Neural cell (in vitro differentiated cells): ENCODE measurements around the gene MYF6. TPM values are rescaled to one million over a fixed set of nuclear protein-coding genes. Genes with fewer than 3 reads are reported as not detected.

Experiments used
- H2AFZ ChIP-seq: fragments of 200-600, 300-800 bp; sonication (generic), shearing (Covaris generic); 2 replicates; pipeline ENCODE4 v1.6.0; 2014; ENCODE audit warnings: low read depth, mild to moderate bottlenecking, antibody characterized with exemption, low read length, moderate library complexity
- H3F3A ChIP-seq: fragments of 200-600 bp; shearing (Covaris generic); 2 replicates; pipeline ENCODE4 v1.6.1; 2016; ENCODE audit warnings: mild to moderate bottlenecking, moderate library complexity, mixed read lengths, antibody characterized with exemption, low read length; ENCODE audit not compliant: insufficient read depth, poor library complexity, severe bottlenecking
- H3K27ac ChIP-seq: fragments of 200-600, 300-800 bp; sonication (generic), shearing (Covaris generic); 2 replicates; pipeline ENCODE4 v1.5.1; 2014; ENCODE audit warnings: mild to moderate bottlenecking, low read length, moderate library complexity
- H3K27me3 ChIP-seq: fragments of 300-800, 200-600 bp; sonication (generic), shearing (Covaris generic); 2 replicates; pipeline ENCODE4 v1.6.0; 2014; ENCODE audit warnings: mild to moderate bottlenecking, low read depth, low read length, moderate library complexity; ENCODE audit not compliant: insufficient read depth
- H3K36me3 ChIP-seq: fragments of 300-800, 200-600 bp; sonication (generic), shearing (Covaris generic); 2 replicates; pipeline ENCODE4 v1.5.1; 2014; ENCODE audit warnings: mild to moderate bottlenecking, antibody characterized with exemption, low read length, moderate library complexity; ENCODE audit not compliant: insufficient read depth
- H3K4me2 ChIP-seq: fragments of 300-800, 200-600 bp; sonication (generic), shearing (Covaris generic); 2 replicates; pipeline ENCODE4 v1.6.0; 2014; ENCODE audit warnings: mild to moderate bottlenecking, low read length
- H3K4me3 ChIP-seq: fragments of 300-800, 200-600 bp; sonication (generic), shearing (Covaris generic); 2 replicates; pipeline ENCODE4 v1.5.1; 2014; ENCODE audit warnings: mild to moderate bottlenecking, low read length, moderate library complexity
- H3K79me2 ChIP-seq: fragments of 200-600 bp; shearing (Covaris generic); replicated peaks from 2 replicates; pipeline ENCODE4 v1.6.0; 2014; ENCODE audit warnings: mild to moderate bottlenecking, low read length, moderate library complexity; ENCODE audit not compliant: insufficient read depth
- H3K9ac ChIP-seq: fragments of 300-800, 200-600 bp; sonication (generic), shearing (Covaris generic); 2 replicates; pipeline ENCODE4 v1.6.1; 2016; ENCODE audit warnings: mild to moderate bottlenecking, low read length, mixed read lengths
- H3K9me2 ChIP-seq: fragments of 200-600 bp; shearing (Covaris generic); 2 replicates; pipeline ENCODE4 v1.6.1; 2016; ENCODE audit warnings: mild to moderate bottlenecking, low read length, mixed read lengths; ENCODE audit not compliant: insufficient read depth
- H3K9me3 ChIP-seq: fragments of 200-600, 300-800 bp; sonication (generic), shearing (Covaris generic); 2 replicates; pipeline ENCODE4 v1.6.1; 2016; ENCODE audit warnings: mild to moderate bottlenecking, mixed run types, low read length, moderate library complexity, mixed read lengths
- H4K20me1 ChIP-seq: fragments of 200-600 bp; shearing (Covaris generic); 2 replicates; pipeline ENCODE4 v1.6.1; 2016; ENCODE audit warnings: mild to moderate bottlenecking, mixed run types; ENCODE audit not compliant: insufficient read depth
- EP300 ChIP-seq: fragments of 450-650 bp; conservative IDR thresholded peaks from 2 replicates; pipeline ENCODE4 v1.6.1; 2014; ENCODE audit warnings: antibody characterized with exemption, mild to moderate bottlenecking, moderate library complexity; ENCODE audit not compliant: poor library complexity, severe bottlenecking
- EZH2 ChIP-seq: fragments of 200-600, 300-800 bp; shearing (Covaris generic), sonication (generic); IDR thresholded peaks from 2 replicates; pipeline ENCODE4 v1.6.1; 2014; ENCODE audit warnings: antibody characterized with exemption, low read length, borderline replicate concordance, mild to moderate bottlenecking; ENCODE audit not compliant: insufficient read depth, poor library complexity, severe bottlenecking
- MXI1 ChIP-seq: fragments of 450-650 bp; conservative IDR thresholded peaks from 2 replicates; pipeline ENCODE4 v1.6.1; 2014; ENCODE audit warnings: antibody characterized with exemption, mild to moderate bottlenecking; ENCODE audit not compliant: poor library complexity, severe bottlenecking
- POLR2AphosphoS5 ChIP-seq: IDR thresholded peaks from 2 replicates; pipeline ENCODE4 v1.6.1; 2012
- RAD21 ChIP-seq: fragments of 450-650 bp; conservative IDR thresholded peaks from 2 replicates; pipeline ENCODE4 v1.6.1; 2014; ENCODE audit warnings: antibody characterized with exemption, mild to moderate bottlenecking, moderate library complexity
- SMC3 ChIP-seq: fragments of 450-650 bp; conservative IDR thresholded peaks from 2 replicates; pipeline ENCODE4 v1.6.1; 2014; ENCODE audit warnings: antibody characterized with exemption, mild to moderate bottlenecking, moderate library complexity; ENCODE audit not compliant: poor library complexity
- TAF1 ChIP-seq: IDR thresholded peaks from 2 replicates; pipeline ENCODE4 v1.6.1; 2012; ENCODE audit warnings: low read depth
- polyA plus RNA-seq: library from polyadenylated mRNA; depleted of rRNA; stranded (reverse); fragments of >200 nt; gene quantifications from 2 replicates; pipeline ENCODE4 v1.2.3, GENCODE V29; 2014
- TF ChIP-seq, protein P1 (sequence below): fragments of 450-650 bp; IDR thresholded peaks from 2 replicates; pipeline ENCODE4 v1.5.1; 2014; ENCODE audit warnings: antibody characterized with exemption, mild to moderate bottlenecking, moderate library complexity; ENCODE audit not compliant: poor library complexity, severe bottlenecking
- TF ChIP-seq, protein P2 (sequence below): IDR thresholded peaks from 2 replicates; pipeline ENCODE4 v1.6.1; 2012; ENCODE audit warnings: borderline replicate concordance

Gene MYF6
- polyA plus RNA-seq, 1 donor from 2014 or later: not detected

DNA sequence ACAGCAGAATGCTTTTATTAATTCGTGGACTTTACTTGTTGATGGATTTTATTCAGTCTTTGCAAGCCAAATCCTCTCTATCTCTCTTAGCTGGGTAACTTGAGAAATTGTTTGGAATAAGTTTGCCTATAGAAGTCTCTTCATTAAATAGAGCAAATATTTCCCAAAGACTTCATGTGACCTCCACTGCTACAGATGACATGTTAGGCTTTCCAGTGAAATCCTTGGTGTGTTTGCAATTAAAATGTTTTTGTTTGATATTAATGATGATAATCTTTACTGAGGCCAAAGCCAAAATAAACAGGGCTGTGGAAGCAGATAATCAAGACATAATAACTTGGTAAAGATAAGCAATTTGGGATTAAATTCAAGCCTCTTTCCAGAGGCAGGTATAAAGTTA lies 4.4 kb downstream of the MYF6 start:
- Histone ChIP-seq H3K79me2 (no peaks in the 10 kb centered on the region), H3F3A (no peaks in the 10 kb centered on the region), H2AFZ (no peak overlapping the region), H3K9me3 (no peaks in the 10 kb centered on the region), H3K27ac (no peak overlapping the region), H3K4me2 (no peak overlapping the region), H3K4me3 (no peak overlapping the region), H3K27me3 (peaks cover 48% of the 10 kb centered on the region), H3K9me2 (no peaks in the 10 kb centered on the region), H3K9ac (no peak overlapping the region), H3K36me3 (no peaks in the 10 kb centered on the region), H4K20me1 (no peaks in the 10 kb centered on the region)
- TF ChIP-seq MXI1: no peak
- no peak for TF ChIP-seq RAD21
- no peak for TF ChIP-seq EZH2
- no peak for TF ChIP-seq TAF1

DNA sequence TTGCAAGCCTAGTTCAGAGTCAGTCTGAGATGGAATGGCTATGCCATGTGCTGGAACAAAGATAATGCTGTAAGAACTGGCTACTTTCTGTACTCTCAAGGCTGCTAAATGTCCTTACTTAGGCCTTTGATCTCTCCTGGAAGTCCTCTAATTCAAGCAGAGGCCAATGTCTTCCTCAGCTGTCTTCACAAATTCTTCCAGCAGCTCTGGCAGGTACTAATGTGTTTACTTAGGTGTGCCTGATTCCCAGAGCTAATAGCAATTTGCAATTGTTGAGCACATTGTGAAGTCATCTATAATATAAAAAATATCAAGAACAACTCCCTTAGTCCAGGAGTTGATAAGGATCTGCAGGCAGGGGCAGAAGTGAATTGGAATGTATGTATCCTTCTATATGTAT lies 5.4 kb downstream of the MYF6 start:
- Histone ChIP-seq H2AFZ (no peak overlapping the region), H3K4me2 (no peak overlapping the region), H4K20me1 (no peaks in the 10 kb centered on the region), H3K9ac (no peak overlapping the region), H3F3A (no peaks in the 10 kb centered on the region), H3K36me3 (no peaks in the 10 kb centered on the region), H3K27me3 (peaks cover 38% of the 10 kb centered on the region), H3K79me2 (no peaks in the 10 kb centered on the region), H3K4me3 (no peak overlapping the region), H3K9me2 (no peaks in the 10 kb centered on the region), H3K27ac (no peak overlapping the region), H3K9me3 (no peaks in the 10 kb centered on the region)
- TF ChIP-seq TAF1 (no peak), RAD21 (no peak), POLR2AphosphoS5 (no peak), SMC3 (no peak), EZH2 (no peak), MXI1 (no peak), EP300 (no peak)
- TF ChIP-seq, protein P1, sequence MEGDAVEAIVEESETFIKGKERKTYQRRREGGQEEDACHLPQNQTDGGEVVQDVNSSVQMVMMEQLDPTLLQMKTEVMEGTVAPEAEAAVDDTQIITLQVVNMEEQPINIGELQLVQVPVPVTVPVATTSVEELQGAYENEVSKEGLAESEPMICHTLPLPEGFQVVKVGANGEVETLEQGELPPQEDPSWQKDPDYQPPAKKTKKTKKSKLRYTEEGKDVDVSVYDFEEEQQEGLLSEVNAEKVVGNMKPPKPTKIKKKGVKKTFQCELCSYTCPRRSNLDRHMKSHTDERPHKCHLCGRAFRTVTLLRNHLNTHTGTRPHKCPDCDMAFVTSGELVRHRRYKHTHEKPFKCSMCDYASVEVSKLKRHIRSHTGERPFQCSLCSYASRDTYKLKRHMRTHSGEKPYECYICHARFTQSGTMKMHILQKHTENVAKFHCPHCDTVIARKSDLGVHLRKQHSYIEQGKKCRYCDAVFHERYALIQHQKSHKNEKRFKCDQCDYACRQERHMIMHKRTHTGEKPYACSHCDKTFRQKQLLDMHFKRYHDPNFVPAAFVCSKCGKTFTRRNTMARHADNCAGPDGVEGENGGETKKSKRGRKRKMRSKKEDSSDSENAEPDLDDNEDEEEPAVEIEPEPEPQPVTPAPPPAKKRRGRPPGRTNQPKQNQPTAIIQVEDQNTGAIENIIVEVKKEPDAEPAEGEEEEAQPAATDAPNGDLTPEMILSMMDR: no peak
- TF ChIP-seq, protein P2, sequence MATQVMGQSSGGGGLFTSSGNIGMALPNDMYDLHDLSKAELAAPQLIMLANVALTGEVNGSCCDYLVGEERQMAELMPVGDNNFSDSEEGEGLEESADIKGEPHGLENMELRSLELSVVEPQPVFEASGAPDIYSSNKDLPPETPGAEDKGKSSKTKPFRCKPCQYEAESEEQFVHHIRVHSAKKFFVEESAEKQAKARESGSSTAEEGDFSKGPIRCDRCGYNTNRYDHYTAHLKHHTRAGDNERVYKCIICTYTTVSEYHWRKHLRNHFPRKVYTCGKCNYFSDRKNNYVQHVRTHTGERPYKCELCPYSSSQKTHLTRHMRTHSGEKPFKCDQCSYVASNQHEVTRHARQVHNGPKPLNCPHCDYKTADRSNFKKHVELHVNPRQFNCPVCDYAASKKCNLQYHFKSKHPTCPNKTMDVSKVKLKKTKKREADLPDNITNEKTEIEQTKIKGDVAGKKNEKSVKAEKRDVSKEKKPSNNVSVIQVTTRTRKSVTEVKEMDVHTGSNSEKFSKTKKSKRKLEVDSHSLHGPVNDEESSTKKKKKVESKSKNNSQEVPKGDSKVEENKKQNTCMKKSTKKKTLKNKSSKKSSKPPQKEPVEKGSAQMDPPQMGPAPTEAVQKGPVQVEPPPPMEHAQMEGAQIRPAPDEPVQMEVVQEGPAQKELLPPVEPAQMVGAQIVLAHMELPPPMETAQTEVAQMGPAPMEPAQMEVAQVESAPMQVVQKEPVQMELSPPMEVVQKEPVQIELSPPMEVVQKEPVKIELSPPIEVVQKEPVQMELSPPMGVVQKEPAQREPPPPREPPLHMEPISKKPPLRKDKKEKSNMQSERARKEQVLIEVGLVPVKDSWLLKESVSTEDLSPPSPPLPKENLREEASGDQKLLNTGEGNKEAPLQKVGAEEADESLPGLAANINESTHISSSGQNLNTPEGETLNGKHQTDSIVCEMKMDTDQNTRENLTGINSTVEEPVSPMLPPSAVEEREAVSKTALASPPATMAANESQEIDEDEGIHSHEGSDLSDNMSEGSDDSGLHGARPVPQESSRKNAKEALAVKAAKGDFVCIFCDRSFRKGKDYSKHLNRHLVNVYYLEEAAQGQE: no peak
